Measurements from ENCODE around the gene E4F1.

The E4F1 gene

GRCh38 chr16:2186505-2186904, 36.9 kb upstream of the E4F1 start:
- TF ChIP-seq CTCF (IDR thresholded peaks at IDR 0.05), result no peak
- DNase-seq, result no peak
- Mint-ChIP-seq H3K27me3 (ENCODE audit: low read depth, poor library complexity) (no peaks in the 10 kb centered on the region), H3K4me3 (no peak overlapping the region), H3K36me3 (ENCODE audit: low read depth) (peaks cover 9% of the 10 kb centered on the region), H3K27ac (no peak overlapping the region), H3K4me1 (peaks cover 8% of the 10 kb centered on the region), H3K9me3 (no peaks in the 10 kb centered on the region)

- Mint-ChIP-seq H3K27ac (no peak overlapping the region), H3K4me3 (no peak overlapping the region), H3K27me3 (ENCODE audit: low read depth, poor library complexity) (no peaks in the 10 kb centered on the region), H3K36me3 (ENCODE audit: low read depth) (peaks cover 3% of the 10 kb centered on the region), H3K4me1 (peaks cover 8% of the 10 kb centered on the region), H3K9me3 (no peaks in the 10 kb centered on the region)
- TF ChIP-seq CTCF (IDR thresholded peaks at IDR 0.05), result no peak
- DNase-seq, result no peak
These were observed 36.2 kb upstream of the E4F1 start for GRCh38 chr16:2187212-2187611.

GRCh38 chr16:2188395-2188794, 35.0 kb upstream of the E4F1 start:
- no peak for DNase-seq
- Mint-ChIP-seq H3K4me1 (peaks cover 13% of the 10 kb centered on the region), H3K9me3 (no peaks in the 10 kb centered on the region), H3K4me3 (no peak overlapping the region), H3K36me3 (ENCODE audit: low read depth) (no peaks in the 10 kb centered on the region), H3K27ac (no peak overlapping the region), H3K27me3 (ENCODE audit: low read depth, poor library complexity) (peaks cover 7% of the 10 kb centered on the region)
- TF ChIP-seq CTCF (IDR thresholded peaks at IDR 0.05), result no peak

- Mint-ChIP-seq H3K4me1 (peaks cover 15% of the 10 kb centered on the region), H3K4me3 (no peak overlapping the region), H3K27ac (no peak overlapping the region), H3K36me3 (ENCODE audit: low read depth) (no peaks in the 10 kb centered on the region), H3K27me3 (ENCODE audit: low read depth, poor library complexity) (peaks cover 13% of the 10 kb centered on the region), H3K9me3 (no peaks in the 10 kb centered on the region)
- no peak for TF ChIP-seq CTCF (IDR thresholded peaks at IDR 0.05)
- DNase-seq, result no peak
These were observed 34.0 kb upstream of the E4F1 start for GRCh38 chr16:2189252-2189893.

GRCh38 chr16:2190002-2190658, 33.3 kb upstream of the E4F1 start:
- Mint-ChIP-seq H3K9me3 (no peaks in the 10 kb centered on the region), H3K36me3 (ENCODE audit: low read depth) (no peaks in the 10 kb centered on the region), H3K4me1 (peaks cover 23% of the 10 kb centered on the region), H3K27ac (no peak overlapping the region), H3K27me3 (ENCODE audit: low read depth, poor library complexity) (peaks cover 21% of the 10 kb centered on the region), H3K4me3 (no peak overlapping the region)
- DNase-seq, result no peak
- TF ChIP-seq CTCF (IDR thresholded peaks at IDR 0.05), result no peak
